ENCODE results near the gene USP26.

DNA sequence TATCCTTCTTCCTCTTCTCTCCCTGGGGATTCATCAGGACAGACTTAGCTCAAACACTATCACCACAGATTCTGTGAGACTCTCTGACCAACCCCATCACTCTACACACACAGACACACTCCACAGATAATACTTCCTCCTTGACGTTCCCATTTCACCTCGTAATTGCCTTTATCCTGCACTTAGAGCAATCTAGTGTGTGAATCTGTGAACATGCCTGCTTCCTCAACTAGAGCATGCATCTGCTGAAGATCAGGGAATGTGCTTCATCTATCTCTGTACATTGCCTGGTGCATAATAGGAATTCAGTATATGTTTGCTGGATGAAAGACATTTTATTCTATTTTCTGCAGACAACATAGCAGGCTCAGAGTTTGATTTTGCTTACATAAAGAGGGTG is 113.4 kb downstream of the USP26 start:
- TF ChIP-seq, protein P1, sequence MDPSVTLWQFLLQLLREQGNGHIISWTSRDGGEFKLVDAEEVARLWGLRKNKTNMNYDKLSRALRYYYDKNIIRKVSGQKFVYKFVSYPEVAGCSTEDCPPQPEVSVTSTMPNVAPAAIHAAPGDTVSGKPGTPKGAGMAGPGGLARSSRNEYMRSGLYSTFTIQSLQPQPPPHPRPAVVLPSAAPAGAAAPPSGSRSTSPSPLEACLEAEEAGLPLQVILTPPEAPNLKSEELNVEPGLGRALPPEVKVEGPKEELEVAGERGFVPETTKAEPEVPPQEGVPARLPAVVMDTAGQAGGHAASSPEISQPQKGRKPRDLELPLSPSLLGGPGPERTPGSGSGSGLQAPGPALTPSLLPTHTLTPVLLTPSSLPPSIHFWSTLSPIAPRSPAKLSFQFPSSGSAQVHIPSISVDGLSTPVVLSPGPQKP (IDR thresholded peaks at IDR 0.05; ENCODE audit: low read depth, low read length): no peak
- no peak for TF ChIP-seq EP300 (IDR thresholded peaks at IDR 0.05)
